ENCODE results near the gene ZCCHC24.
"Not testable (repeated sequence)": the region's sequence is repeated elsewhere in the genome, so short reads cannot be mapped to it uniquely, and the experiment has no call there.

Gene ZCCHC24

GRCh38 chr10:79472449-79472848, 27.0 kb upstream of the ZCCHC24 start:
- DNase-seq (ENCODE audit: low spot score), result no peak

GRCh38 chr10:79471776-79472175, 26.4 kb upstream of the ZCCHC24 start:
- DNase-seq (ENCODE audit: low spot score), result no peak

- DNase-seq (ENCODE audit: low spot score), result no peak
These were observed 24.7 kb upstream of the ZCCHC24 start for GRCh38 chr10:79470096-79470495.

- no peak for DNase-seq (ENCODE audit: low spot score)
These were observed 23.6 kb upstream of the ZCCHC24 start for GRCh38 chr10:79468841-79469585.

- DNase-seq (ENCODE audit: low spot score), result no peak
These were observed 22.7 kb upstream of the ZCCHC24 start for GRCh38 chr10:79468015-79468560.

GRCh38 chr10:79465341-79465740, 19.9 kb upstream of the ZCCHC24 start:
- no peak for DNase-seq (ENCODE audit: low spot score)

GRCh38 chr10:79463578-79464496, 18.4 kb upstream of the ZCCHC24 start:
- DNase-seq (ENCODE audit: low spot score), result no peak

- no peak for DNase-seq (ENCODE audit: low spot score)
These were observed 15.3 kb upstream of the ZCCHC24 start for GRCh38 chr10:79460687-79461086.

- DNase-seq (ENCODE audit: low spot score), result no peak
These were observed 13.8 kb upstream of the ZCCHC24 start for GRCh38 chr10:79459243-79459642.

- no peak for DNase-seq (ENCODE audit: low spot score)
These were observed 13.1 kb upstream of the ZCCHC24 start for GRCh38 chr10:79458483-79458882.

- DNase-seq (ENCODE audit: low spot score), result no peak
These were observed 11.9 kb upstream of the ZCCHC24 start for GRCh38 chr10:79457256-79457785.

- no peak for DNase-seq (ENCODE audit: low spot score)
These were observed 8.8 kb upstream of the ZCCHC24 start for GRCh38 chr10:79454259-79454658.

- DNase-seq (ENCODE audit: low spot score), result no peak
These were observed 8.0 kb upstream of the ZCCHC24 start for GRCh38 chr10:79453392-79453791.

GRCh38 chr10:79452174-79452611, 6.8 kb upstream of the ZCCHC24 start:
- no peak for DNase-seq (ENCODE audit: low spot score)

- DNase-seq (ENCODE audit: low spot score), result no peak
These were observed 5.7 kb upstream of the ZCCHC24 start for GRCh38 chr10:79451046-79451699.

- no peak for DNase-seq (ENCODE audit: low spot score)
These were observed 4.0 kb upstream of the ZCCHC24 start for GRCh38 chr10:79449181-79450146.

- DNase-seq (ENCODE audit: low spot score), result no peak
These were observed 3.3 kb upstream of the ZCCHC24 start for GRCh38 chr10:79448732-79449049.

- no peak for DNase-seq (ENCODE audit: low spot score)
These were observed 2.7 kb upstream of the ZCCHC24 start for GRCh38 chr10:79447911-79448731.

GRCh38 chr10:79447249-79447648, 1.8 kb upstream of the ZCCHC24 start:
- not testable (repeated sequence) for DNase-seq (ENCODE audit: low spot score)

- no peak for DNase-seq (ENCODE audit: low spot score)
These were observed 1.3 kb upstream of the ZCCHC24 start for GRCh38 chr10:79446758-79447084.
